HepG2 (cell line): ENCODE results near the gene TNK1.

Experiments
- HNRNPH1 ChIP-seq: fragments of 200-400 bp; formaldehyde crosslinking; optimal IDR thresholded peaks from 2 replicates; pipeline ENCODE3; 2017; ENCODE audit warnings: mild to moderate bottlenecking, low read depth, low read length
- KLF11 ChIP-seq: IDR thresholded peaks from 2 replicates; pipeline ENCODE4 v1.6.1; 2016; ENCODE audit warnings: missing compliant biosample characterization
- MAFG ChIP-seq: sonication (generic); formaldehyde crosslinking; IDR thresholded peaks from 2 replicates; pipeline ENCODE4 v1.5.1; 2020; ENCODE audit warnings: mild to moderate bottlenecking, missing genetic modification reagents
- POLR2AphosphoS5 ChIP-seq: IDR thresholded peaks from 2 replicates; pipeline ENCODE4 v1.6.1; 2012; ENCODE audit warnings: low read depth, low read length
- TP53 ChIP-seq: sonication (generic); formaldehyde crosslinking; conservative IDR thresholded peaks from 2 replicates; pipeline ENCODE4 v1.4.0; 2020; ENCODE audit warnings: missing genetic modification reagents
- ZNF263 ChIP-seq: sonication (generic); formaldehyde crosslinking; IDR thresholded peaks from 2 replicates; pipeline ENCODE4 v1.4.0; 2020; ENCODE audit warnings: missing genetic modification reagents
- ZNF7 ChIP-seq: IDR thresholded peaks from 2 replicates; pipeline ENCODE4 v1.6.1; 2016; ENCODE audit warnings: missing biosample characterization, missing genetic modification reagents

GRCh38 chr17:7414837-7415236 lies 33.9 kb downstream of the TNK1 start:
- TF ChIP-seq HNRNPH1 (no peak), MAFG (CRISPR knock-in tag) (no peak), KLF11 (CRISPR knock-in tag) (no peak), POLR2AphosphoS5 (no peak), TP53 (CRISPR knock-in tag) (no peak), ZNF263 (CRISPR knock-in tag) (no peak), ZNF7 (no peak)
